Measurements from ENCODE around the gene DAPK3.
A peak's percentile ranks its signal among the peaks of the same experiment; 100 is the strongest.
"Not testable (repeated sequence)": the region's sequence is repeated elsewhere in the genome, so short reads cannot be mapped to it uniquely, and the experiment has no call there.

The DAPK3 gene

DNA sequence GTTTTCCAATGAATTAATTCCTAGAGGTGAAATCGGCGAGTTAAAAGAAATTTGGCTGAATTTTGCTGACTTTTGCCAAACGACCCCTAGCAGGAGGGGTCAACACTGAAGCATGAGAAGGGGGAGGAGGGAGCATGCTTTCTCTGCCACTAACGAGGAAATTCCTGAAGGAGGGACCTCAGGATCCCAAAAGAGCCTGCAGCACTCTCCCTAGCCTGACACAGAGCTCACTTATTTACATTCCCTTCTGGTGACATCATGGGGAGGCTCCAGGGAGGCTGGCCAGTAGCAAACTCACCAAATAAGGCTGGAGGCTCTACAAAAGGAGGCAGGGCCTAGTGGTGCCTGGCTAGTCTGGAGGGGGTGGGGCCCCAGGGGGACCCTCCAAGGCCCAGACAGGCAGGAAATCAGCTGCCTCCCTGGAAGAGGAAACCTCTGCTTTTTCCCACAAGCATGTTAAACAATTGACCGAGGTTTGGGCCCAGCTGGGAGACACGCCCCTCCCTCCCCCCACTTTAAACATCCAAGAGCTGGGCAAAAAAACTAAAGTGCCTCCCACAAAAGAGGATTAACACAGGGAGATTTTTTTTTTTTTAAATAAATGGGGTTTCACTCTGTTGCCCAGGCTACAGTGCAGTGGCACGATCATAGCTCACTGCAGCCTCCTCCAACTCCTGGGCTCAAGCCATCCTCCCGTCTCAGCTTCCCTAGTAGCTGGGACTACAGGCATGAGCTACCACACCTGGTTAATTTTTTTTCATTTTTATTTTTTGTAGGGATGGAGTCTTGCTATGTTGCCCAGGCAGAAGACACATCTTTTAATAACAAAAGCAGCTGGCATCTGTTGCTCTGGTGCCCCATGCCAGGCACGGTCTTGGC lies 2.1 kb downstream of the DAPK3 start:
- H3K27me3 ChIP-seq (ENCODE audit: control insufficient read depth in 5 of 5, insufficient read depth in 4 of 5, low read length in 5 of 5) = no peaks in the 10 kb centered on the region
- no peaks in the 10 kb centered on the region for H3K9me3 ChIP-seq (ENCODE audit: control insufficient read depth in 5 of 5, low read length in 5 of 5)
- H3K36me3 ChIP-seq (ENCODE audit: control insufficient read depth in 5 of 5, insufficient read depth in 5 of 5, low read length in 5 of 5) = peaks cover 0 to 40% (median 30%) of the 10 kb centered on the region in 5 donors
- H3K9ac ChIP-seq (ENCODE audit: low read length in 5 of 5) = peak overlapping the region in 3 of 5 donors; percentile 56 to 91 (median 87)
- H3K4me1 ChIP-seq (ENCODE audit: control insufficient read depth in 5 of 5, insufficient read depth in 5 of 5, low read length in 5 of 5) = peaks cover 9 to 45% (median 34%) of the 10 kb centered on the region in 5 donors
- peak overlapping the region in 4 of 5 donors; percentile 44 to 89 (median 80) for H3K4me3 ChIP-seq (ENCODE audit: low read depth in 1 of 5, low read length in 5 of 5)
- peak overlapping the region; percentile 90 for H3K27ac ChIP-seq (ENCODE audit: low read depth, low read length)

- H3K27me3 ChIP-seq (ENCODE audit: control insufficient read depth in 5 of 5, insufficient read depth in 4 of 5, low read length in 5 of 5); H3K4me3 ChIP-seq (ENCODE audit: low read depth in 1 of 5, low read length in 5 of 5); H3K9me3 ChIP-seq (ENCODE audit: control insufficient read depth in 5 of 5, low read length in 5 of 5); H3K9ac ChIP-seq (ENCODE audit: low read length in 5 of 5): not testable (repeated sequence)
- Histone ChIP-seq H3K27ac (ENCODE audit: low read depth, low read length) (peak overlapping the region; percentile 90), H3K36me3 (ENCODE audit: control insufficient read depth in 5 of 5, insufficient read depth in 5 of 5, low read length in 5 of 5) (peaks cover 0 to 48% (median 38%) of the 10 kb centered on the region in 5 donors), H3K4me1 (ENCODE audit: control insufficient read depth in 5 of 5, insufficient read depth in 5 of 5, low read length in 5 of 5) (peaks cover 9 to 45% (median 34%) of the 10 kb centered on the region in 5 donors)
Measured at GRCh38 chr19:3967983-3968382, 2.9 kb downstream of the DAPK3 start.

DNA sequence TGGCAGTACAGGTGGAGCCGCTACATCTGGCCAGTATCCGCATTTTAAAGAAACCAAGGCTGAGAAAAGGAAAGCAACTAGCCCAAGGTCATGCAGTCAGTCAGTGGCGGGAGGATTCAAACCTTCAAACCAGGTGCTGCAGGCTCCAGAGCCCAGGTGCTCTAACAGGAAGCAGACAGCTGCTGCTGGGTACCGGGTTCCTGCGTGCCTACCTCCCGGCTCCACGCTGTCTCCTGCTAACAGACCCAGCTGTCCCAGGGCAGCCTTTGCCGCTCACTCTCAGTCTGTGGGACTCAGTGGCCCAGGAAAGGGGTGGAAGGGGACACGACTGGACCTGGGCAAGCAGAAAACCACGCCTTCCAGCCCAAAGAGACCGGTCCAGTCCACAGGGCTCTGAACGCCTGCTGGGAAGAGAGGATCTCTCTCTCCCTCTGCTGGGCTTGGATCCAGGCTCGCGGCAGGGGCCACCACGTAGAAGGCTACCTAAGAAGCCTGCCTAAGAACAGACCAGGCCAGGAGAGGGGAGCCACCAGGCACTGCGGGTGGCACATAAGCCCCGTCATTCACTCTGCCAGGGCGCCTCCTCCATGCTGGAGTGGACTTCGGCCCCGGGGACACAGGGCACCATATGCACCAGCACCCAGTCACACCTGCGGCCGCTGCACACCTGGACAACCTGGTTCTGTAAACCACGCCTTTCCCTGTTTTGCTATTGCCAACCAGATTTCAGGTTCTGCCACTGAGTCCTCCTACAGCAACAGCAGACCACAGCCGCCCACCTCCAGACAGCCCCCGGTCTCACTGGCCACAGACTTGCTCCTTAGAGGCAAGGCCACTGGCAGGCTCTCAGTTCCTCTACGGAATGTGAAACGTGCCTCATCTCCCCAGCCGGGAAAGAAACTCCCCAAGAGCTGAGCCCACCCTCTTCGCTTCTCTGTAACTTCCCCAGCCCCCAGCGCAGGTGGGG lies 4.6 kb downstream of the DAPK3 start:
- Histone ChIP-seq H3K4me3 (ENCODE audit: low read depth in 1 of 5, low read length in 5 of 5) (no peak overlapping the region), H3K27me3 (ENCODE audit: control insufficient read depth in 5 of 5, insufficient read depth in 4 of 5, low read length in 5 of 5) (no peaks in the 10 kb centered on the region), H3K4me1 (ENCODE audit: control insufficient read depth in 5 of 5, insufficient read depth in 5 of 5, low read length in 5 of 5) (peaks cover 9 to 43% (median 31%) of the 10 kb centered on the region in 5 donors), H3K36me3 (ENCODE audit: control insufficient read depth in 5 of 5, insufficient read depth in 5 of 5, low read length in 5 of 5) (peaks cover 0 to 62% (median 52%) of the 10 kb centered on the region in 5 donors), H3K27ac (ENCODE audit: low read depth, low read length) (no peak overlapping the region), H3K9me3 (ENCODE audit: control insufficient read depth in 5 of 5, low read length in 5 of 5) (no peaks in the 10 kb centered on the region), H3K9ac (ENCODE audit: low read length in 5 of 5) (no peak overlapping the region)

DNA sequence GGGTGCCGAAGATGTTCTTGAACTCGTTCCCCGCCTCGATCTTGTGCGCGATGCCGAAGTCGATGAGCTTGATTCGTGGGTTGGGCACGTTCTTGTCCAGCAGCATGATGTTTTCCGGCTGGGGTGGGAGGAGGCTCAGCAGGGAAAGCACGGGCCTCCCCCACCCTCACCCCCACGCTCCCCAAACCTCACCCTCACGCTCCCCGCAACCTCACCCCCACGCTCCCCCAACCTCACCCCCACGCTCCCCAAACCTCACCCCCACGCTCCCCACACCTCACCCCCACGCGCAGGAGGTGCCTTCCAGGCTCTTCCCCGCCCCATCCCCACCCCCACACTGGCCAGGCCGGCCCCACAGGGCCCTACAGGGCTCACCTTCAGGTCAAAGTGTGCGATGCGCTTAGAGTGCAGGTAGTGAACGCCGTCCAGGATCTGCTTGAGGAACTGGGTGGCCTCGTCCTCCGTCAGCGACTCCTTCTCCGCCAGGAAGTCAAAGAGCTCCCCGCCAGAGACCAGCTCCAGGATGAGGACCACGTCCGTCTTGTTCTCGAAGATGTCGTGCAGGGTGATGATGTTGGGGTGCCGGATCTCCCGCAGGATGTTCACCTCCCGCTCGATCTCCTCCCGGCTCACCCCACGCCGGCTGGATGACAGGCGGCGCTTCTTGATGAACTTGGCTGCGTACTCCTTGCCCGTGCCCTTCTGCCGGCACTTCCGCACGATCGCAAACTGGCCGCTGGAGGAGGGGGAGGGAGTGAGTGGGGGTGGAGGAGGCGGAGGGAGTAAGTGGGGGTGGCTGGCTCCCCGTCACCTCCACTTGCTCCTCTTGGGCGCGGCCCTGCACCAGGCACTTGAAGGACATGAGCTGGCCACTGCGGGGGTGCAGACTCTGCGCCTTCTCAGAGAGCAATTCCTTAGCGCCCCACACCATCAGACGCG lies 6.4 kb downstream of the DAPK3 start:
- H3K9me3 ChIP-seq (ENCODE audit: control insufficient read depth in 5 of 5, low read length in 5 of 5) = no peaks in the 10 kb centered on the region
- H3K27ac ChIP-seq (ENCODE audit: low read depth, low read length) = no peak overlapping the region
- H3K4me3 ChIP-seq (ENCODE audit: low read depth in 1 of 5, low read length in 5 of 5) = no peak overlapping the region
- H3K36me3 ChIP-seq (ENCODE audit: control insufficient read depth in 5 of 5, insufficient read depth in 5 of 5, low read length in 5 of 5) = peaks cover 0 to 80% (median 70%) of the 10 kb centered on the region in 5 donors
- no peak overlapping the region for H3K9ac ChIP-seq (ENCODE audit: low read length in 5 of 5)
- peaks cover 6 to 33% (median 17%) of the 10 kb centered on the region in 5 donors for H3K4me1 ChIP-seq (ENCODE audit: control insufficient read depth in 5 of 5, insufficient read depth in 5 of 5, low read length in 5 of 5)
- H3K27me3 ChIP-seq (ENCODE audit: control insufficient read depth in 5 of 5, insufficient read depth in 4 of 5, low read length in 5 of 5) = no peaks in the 10 kb centered on the region

GRCh38 chr19:3963458-3964255 lies 7.2 kb downstream of the DAPK3 start:
- Histone ChIP-seq H3K27ac (ENCODE audit: low read depth, low read length) (no peak overlapping the region), H3K4me1 (ENCODE audit: control insufficient read depth in 5 of 5, insufficient read depth in 5 of 5, low read length in 5 of 5) (peaks cover 0 to 25% (median 8%) of the 10 kb centered on the region in 5 donors), H3K36me3 (ENCODE audit: control insufficient read depth in 5 of 5, insufficient read depth in 5 of 5, low read length in 5 of 5) (peaks cover 0 to 88% (median 78%) of the 10 kb centered on the region in 5 donors)

GRCh38 chr19:3961007-3961406 lies 9.9 kb downstream of the DAPK3 start:
- H3K27ac ChIP-seq (ENCODE audit: low read depth, low read length) = no peak overlapping the region
- H3K9ac ChIP-seq (ENCODE audit: low read length in 5 of 5) = no peak overlapping the region
- H3K4me3 ChIP-seq (ENCODE audit: low read depth in 1 of 5, low read length in 5 of 5) = no peak overlapping the region
- no peaks in the 10 kb centered on the region for H3K27me3 ChIP-seq (ENCODE audit: control insufficient read depth in 5 of 5, insufficient read depth in 4 of 5, low read length in 5 of 5)
- H3K4me1 ChIP-seq (ENCODE audit: control insufficient read depth in 5 of 5, insufficient read depth in 5 of 5, low read length in 5 of 5) = peaks cover 0 to 3% (median 0%) of the 10 kb centered on the region in 5 donors
- no peaks in the 10 kb centered on the region for H3K9me3 ChIP-seq (ENCODE audit: control insufficient read depth in 5 of 5, low read length in 5 of 5)
- peaks cover 0 to 88% (median 83%) of the 10 kb centered on the region in 5 donors for H3K36me3 ChIP-seq (ENCODE audit: control insufficient read depth in 5 of 5, insufficient read depth in 5 of 5, low read length in 5 of 5)

More at GRCh38 chr19:3963458-3964255, 7.2 kb downstream of the DAPK3 start:
- H3K9ac ChIP-seq (ENCODE audit: low read length in 5 of 5) = no peak overlapping the region
- H3K9me3 ChIP-seq (ENCODE audit: control insufficient read depth in 5 of 5, low read length in 5 of 5) = no peaks in the 10 kb centered on the region
- no peaks in the 10 kb centered on the region for H3K27me3 ChIP-seq (ENCODE audit: control insufficient read depth in 5 of 5, insufficient read depth in 4 of 5, low read length in 5 of 5)
- H3K4me3 ChIP-seq (ENCODE audit: low read depth in 1 of 5, low read length in 5 of 5) = no peak overlapping the region

DNA sequence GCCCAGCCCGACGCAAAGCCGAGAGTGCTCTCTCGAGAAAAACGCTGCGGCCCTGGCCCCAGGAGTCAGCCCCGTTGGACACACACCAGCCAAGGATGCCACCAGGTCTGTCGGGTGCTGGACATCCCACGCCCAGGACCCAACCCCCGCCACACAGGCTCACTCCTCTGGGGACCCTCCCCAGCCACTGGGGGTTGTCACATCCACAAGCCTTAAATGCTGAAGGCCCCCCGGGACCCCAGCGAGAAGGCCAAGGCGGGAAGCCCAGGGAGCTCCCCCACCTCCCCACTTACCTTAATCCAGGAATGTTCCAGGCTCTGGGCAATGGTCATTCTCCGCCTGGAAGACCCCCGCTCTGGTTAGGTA lies 11.2 kb downstream of the DAPK3 start:
- Histone ChIP-seq H3K36me3 (ENCODE audit: control insufficient read depth in 5 of 5, insufficient read depth in 5 of 5, low read length in 5 of 5) (peaks cover 0 to 81% (median 72%) of the 10 kb centered on the region in 5 donors), H3K4me1 (ENCODE audit: control insufficient read depth in 5 of 5, insufficient read depth in 5 of 5, low read length in 5 of 5) (no peaks in the 10 kb centered on the region), H3K27me3 (ENCODE audit: control insufficient read depth in 5 of 5, insufficient read depth in 4 of 5, low read length in 5 of 5) (no peaks in the 10 kb centered on the region), H3K9ac (ENCODE audit: low read length in 5 of 5) (no peak overlapping the region), H3K9me3 (ENCODE audit: control insufficient read depth in 5 of 5, low read length in 5 of 5) (no peaks in the 10 kb centered on the region), H3K27ac (ENCODE audit: low read depth, low read length) (no peak overlapping the region), H3K4me3 (ENCODE audit: low read depth in 1 of 5, low read length in 5 of 5) (no peak overlapping the region)

- no peaks in the 10 kb centered on the region for H3K4me1 ChIP-seq (ENCODE audit: control insufficient read depth in 5 of 5, insufficient read depth in 5 of 5, low read length in 5 of 5)
- no peaks in the 10 kb centered on the region for H3K9me3 ChIP-seq (ENCODE audit: control insufficient read depth in 5 of 5, low read length in 5 of 5)
- no peak overlapping the region for H3K9ac ChIP-seq (ENCODE audit: low read length in 5 of 5)
- no peak overlapping the region for H3K4me3 ChIP-seq (ENCODE audit: low read depth in 1 of 5, low read length in 5 of 5)
- H3K27me3 ChIP-seq (ENCODE audit: control insufficient read depth in 5 of 5, insufficient read depth in 4 of 5, low read length in 5 of 5) = no peaks in the 10 kb centered on the region
- H3K27ac ChIP-seq (ENCODE audit: low read depth, low read length) = no peak overlapping the region
- peaks cover 0 to 75% (median 67%) of the 10 kb centered on the region in 5 donors for H3K36me3 ChIP-seq (ENCODE audit: control insufficient read depth in 5 of 5, insufficient read depth in 5 of 5, low read length in 5 of 5)
Measured at GRCh38 chr19:3958836-3959765, 11.8 kb downstream of the DAPK3 start.
